Right ventricle myocardium inferior (tissue), 1 donor: ENCODE data around the gene SNX13. TPM values are rescaled to one million over a fixed set of nuclear protein-coding genes. Genes with fewer than 3 reads are reported as not detected.
A peak's percentile ranks its signal among the peaks of the same experiment; 100 is the strongest.
"Not testable (repeated sequence)": the region's sequence is repeated elsewhere in the genome, so short reads cannot be mapped to it uniquely, and the experiment has no call there.

Experiments
- ATAC-seq: fragments of 200-7000 bp; cut with Tn5 transposase; one replicate; pipeline ENCODE4 v1.9.1; 2020; ENCODE audit warnings: mild to moderate bottlenecking, moderate library complexity
- DNase-seq: peaks from one replicate; pipeline ENCODE4 v3.0.0; 2021; ENCODE audit errors: missing footprints
- intact Hi-C: fragments of 100-400 bp; cut with DNase I; formaldehyde crosslinking; loops from one replicate; pipeline ENCODE4 v1.11.0; 2022
- total RNA-seq: library from RNA; stranded (reverse); fragmentation: NEBNext Ultra II Directional; extraction: Animal tissue kit (Norgen Biotek cat#: 25700); gene quantifications from one replicate; pipeline ENCODE4 v1.2.1, GENCODE V29; 2021
- donor health status: DM: no; HTN: yes; CAD: no; lungs with severe emphysema.

SNX13 gene
- total RNA-seq, 1 donor from 2014 or later = 46.7 TPM

GRCh38 chr7:17929647-17930395 lies 10.5 kb downstream of the SNX13 start:
- intact Hi-C loops = no loop called here
- DNase-seq (no peak), ATAC-seq (no peak)

DNA sequence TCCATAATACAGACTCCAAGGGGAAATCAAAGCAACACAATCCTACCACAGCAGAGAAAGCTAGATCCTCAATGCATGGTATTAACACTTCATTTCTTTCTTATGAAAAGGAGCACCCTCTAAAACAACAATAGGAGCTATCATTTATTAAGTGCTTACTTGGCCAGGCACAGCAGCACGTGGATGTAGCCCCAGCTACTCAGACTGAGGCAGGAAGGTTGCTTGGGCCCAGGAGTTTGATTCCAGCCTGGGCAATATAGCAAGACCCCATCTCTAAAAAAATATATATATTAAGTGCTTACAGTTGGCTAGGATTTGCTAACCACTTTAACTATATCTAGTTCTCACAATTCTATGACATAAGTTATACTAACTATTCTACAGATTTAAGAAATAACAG lies 12.2 kb downstream of the SNX13 start:
- peak; percentile 22 for DNase-seq
- intact Hi-C loops = no loop called here
- no peak for ATAC-seq

GRCh38 chr7:17921857-17922416 lies 18.4 kb downstream of the SNX13 start:
- ATAC-seq = peak; percentile 23
- intact Hi-C loops = no loop called here
- DNase-seq = no peak

- ATAC-seq (no peak), DNase-seq (no peak)
- intact Hi-C loops = no loop called here
Observed at GRCh38 chr7:17917842-17918241, 22.5 kb downstream of the SNX13 start.

GRCh38 chr7:17916786-17917185 lies 23.5 kb downstream of the SNX13 start:
- DNase-seq (no peak), ATAC-seq (no peak)
- intact Hi-C loops = no loop called here

DNA sequence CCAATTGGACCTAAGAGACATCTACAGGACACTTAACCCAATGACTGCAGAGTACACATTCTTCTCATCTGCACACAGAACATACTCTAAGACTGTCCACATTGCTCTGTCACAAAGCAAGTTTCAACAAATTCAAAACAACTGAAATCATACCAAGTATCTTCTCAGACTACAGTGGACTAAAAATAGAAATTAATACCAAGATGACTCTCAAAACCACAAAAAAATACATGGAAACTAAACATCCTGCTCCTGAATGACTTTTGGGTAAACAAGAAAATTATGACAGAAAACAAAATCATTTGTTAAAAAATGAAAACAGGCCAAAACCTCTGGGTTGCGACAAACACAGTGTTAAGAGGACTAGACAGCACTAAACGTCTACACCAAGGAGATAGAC lies 24.5 kb downstream of the SNX13 start:
- no peak for DNase-seq
- ATAC-seq = no peak
- intact Hi-C loops = no loop called here

- no peak for ATAC-seq
- no peak for DNase-seq
- intact Hi-C loops = no loop called here
Observed at GRCh38 chr7:17915168-17915567, 25.1 kb downstream of the SNX13 start.

GRCh38 chr7:17913250-17913649 lies 27.0 kb downstream of the SNX13 start:
- ATAC-seq (no peak), DNase-seq (no peak)
- intact Hi-C loops = no loop called here

GRCh38 chr7:17912536-17913235 lies 27.6 kb downstream of the SNX13 start:
- intact Hi-C loops = no loop called here
- DNase-seq = peak; percentile 32
- no peak for ATAC-seq

DNA sequence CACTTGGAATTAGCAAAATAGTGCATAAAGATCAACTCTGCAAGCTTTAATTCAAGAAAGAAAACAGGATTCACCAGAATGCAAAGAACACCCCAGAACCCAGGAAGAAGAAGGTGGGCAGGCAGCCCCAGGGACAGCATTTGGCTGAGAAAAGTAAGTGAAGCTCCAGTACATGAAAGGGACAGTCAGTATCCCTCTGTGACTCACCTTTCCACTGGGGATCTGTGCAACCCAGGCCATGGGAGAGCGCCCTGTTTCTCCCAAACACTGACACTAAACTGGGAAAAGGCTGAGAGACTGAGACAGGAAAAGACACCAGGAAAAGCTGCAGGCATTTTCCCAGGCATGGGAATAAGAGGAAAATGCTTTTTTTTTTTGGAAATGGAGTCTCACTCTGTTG lies 28.2 kb downstream of the SNX13 start:
- ATAC-seq = no peak

DNA sequence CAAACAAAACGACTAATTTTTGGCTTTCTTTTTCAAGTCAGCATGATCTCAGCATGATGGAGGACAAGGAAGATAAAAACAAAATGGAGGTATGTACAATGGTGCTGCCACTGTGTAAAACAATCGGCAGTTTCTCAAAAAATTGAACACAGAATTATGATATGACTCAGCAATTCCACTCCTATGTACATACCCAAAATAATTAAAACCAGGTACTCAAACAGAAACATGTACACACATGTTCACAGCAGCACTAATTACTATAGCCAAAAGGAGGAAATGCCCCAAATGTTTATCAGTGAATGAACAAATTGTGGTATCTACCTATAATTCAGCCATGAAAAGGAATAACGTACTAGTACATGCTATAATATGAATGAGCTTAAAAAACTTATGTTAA lies 29.9 kb downstream of the SNX13 start:
- DNase-seq (no peak), ATAC-seq (no peak)
- intact Hi-C loops = no loop called here

More for the DNA sequence above, 28.2 kb downstream of the SNX13 start:
- DNase-seq = no peak
- intact Hi-C loops = no loop called here

DNA sequence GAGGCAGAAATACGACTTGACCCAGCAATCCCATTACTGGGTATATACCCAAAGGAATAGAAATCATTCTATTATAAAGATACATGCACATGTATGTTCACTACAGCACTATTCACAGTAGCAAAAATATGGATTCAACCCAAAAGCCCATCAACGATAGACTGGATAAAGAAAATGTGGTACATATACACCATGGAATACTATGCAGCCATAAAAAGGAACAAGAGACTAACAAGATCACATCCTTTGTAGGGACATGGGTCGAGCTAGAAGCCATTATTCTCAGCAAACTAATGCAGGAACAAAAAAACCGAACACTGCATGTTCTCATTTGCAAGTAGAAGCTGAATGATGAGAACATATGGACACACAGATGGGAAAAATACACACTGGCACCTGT lies 31.0 kb downstream of the SNX13 start:
- DNase-seq, intact Hi-C loops: not testable (repeated sequence)

DNA sequence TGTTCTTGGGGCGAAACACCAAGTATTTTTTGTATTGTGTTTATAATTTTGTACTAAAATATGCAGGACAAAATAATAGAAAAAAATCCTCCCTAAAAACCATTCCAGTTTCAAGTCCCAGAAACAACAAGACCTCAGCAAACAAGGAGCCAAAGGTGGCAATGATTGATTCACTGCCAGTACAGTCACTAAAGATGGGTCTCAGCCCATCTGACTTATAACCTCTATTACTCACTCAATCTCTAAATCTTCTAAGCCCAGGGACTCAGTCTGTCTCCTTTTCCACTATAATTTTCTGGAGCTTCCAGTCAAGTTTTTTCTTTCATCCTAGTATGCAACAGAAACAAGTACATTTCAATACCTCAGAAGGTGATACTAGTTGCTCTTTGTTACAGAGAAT lies 33.3 kb downstream of the SNX13 start:
- intact Hi-C loops = no loop called here
- ATAC-seq (no peak), DNase-seq (no peak)

More for the DNA sequence above, 31.0 kb downstream of the SNX13 start:
- ATAC-seq = not testable (repeated sequence)

DNA sequence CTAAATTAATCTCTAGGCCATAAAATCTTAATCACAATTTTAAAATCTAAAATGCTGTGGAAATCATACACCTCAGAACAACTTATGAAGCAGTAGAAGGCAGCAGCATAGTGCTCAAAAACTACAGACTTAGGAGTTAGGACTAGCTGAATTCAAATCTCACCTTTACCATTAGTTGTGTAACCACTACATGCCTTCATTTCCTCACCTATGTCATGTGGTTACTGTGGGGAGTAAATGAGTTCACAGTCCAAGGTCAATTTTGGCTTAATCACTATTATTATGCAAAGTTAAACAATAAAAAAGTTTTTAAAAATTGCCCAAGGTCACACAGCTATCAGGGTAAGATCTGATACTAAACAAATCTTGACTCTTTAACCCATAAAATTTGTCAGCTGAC lies 37.0 kb downstream of the SNX13 start:
- DNase-seq (no peak), ATAC-seq (no peak)
- intact Hi-C loops = loop anchor here (5.0 kb wide), 1 partner anchor 34 kb away; no protein-coding TSS in a partner anchor

DNA sequence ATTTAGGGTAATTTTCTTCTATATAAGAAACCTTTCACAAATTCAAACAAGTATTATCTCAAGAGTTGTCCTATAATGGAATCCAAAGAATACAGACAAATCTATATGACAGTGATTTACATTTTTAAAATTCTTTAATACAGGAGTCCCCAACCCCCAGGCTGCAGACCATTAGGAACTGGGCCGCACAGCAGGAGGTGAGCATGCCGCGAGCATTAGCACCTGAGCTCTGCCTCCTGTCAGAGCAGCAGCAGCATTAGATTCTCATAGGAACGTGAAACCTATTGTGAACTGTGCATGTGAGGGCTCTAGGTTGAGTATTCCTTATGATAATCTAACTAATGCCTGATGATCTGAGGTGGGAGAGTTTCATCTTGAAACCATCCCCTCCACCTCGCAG lies 37.7 kb downstream of the SNX13 start:
- intact Hi-C loops = loop anchor here (5.0 kb wide), 1 partner anchor 35 kb away; no protein-coding TSS in a partner anchor
- DNase-seq (no peak), ATAC-seq (no peak)

DNA sequence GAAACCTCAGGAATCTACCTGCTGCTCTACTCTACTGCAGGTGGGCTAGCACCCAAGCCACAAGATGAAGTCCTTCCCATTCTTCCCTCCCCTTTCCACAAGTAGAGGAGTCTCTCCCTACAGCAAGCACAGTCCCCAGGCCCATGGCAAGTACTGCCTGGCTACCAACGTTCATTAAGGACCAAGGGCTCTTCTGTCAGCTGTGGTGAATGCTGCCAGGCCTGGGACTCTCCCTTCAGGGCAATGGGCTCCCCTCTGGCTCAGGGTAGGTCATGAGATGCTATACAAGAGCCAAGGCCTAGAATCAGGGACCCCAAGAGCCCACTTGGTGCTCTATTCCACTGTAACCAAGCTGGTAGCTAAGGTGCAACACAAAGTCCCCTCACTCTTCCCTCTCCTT lies 39.8 kb downstream of the SNX13 start:
- intact Hi-C loops = loop anchor here (5.0 kb wide), 1 partner anchor 37 kb away; no protein-coding TSS in a partner anchor
- no peak for ATAC-seq
- DNase-seq = no peak

DNA sequence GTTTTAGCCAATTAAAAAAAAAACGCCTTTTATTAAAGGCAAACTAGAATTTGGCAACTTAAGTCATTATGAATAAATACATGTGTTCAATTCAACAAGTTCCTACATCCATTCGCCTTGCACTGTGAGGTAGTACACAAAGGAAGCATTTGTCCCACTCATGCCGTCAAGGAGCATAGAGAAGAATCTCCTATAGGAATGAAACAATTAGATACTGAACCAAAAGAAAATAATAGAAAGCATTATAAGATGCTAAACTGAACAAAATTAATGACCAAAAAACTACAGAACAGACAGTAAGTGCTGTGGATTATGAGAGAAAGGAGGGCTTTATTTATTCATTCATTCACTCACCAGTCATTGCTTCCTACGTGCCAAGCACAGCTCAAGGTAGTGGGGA lies 42.2 kb downstream of the SNX13 start:
- no peak for ATAC-seq
- intact Hi-C loops = no loop called here
- no peak for DNase-seq

DNA sequence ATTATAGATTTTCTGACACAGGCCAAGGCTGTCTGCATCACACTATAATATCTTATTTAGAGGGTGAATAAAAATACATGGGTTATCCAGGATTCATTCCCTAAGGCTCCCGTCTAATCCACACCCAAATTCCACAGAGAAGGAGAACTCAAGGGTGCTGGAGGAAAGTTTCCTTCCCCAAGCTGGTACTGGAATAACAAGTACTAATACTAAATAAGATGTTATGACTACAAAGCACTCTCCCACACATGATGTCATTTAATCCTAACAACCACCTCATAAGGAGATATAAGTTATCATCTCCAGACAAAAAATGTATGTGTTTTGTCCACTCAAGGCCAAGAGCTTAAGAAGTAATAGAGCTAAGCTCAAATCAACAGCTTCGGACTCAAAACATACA lies 53.0 kb downstream of the SNX13 start:
- DNase-seq (no peak), ATAC-seq (no peak)
- intact Hi-C loops = no loop called here

DNA sequence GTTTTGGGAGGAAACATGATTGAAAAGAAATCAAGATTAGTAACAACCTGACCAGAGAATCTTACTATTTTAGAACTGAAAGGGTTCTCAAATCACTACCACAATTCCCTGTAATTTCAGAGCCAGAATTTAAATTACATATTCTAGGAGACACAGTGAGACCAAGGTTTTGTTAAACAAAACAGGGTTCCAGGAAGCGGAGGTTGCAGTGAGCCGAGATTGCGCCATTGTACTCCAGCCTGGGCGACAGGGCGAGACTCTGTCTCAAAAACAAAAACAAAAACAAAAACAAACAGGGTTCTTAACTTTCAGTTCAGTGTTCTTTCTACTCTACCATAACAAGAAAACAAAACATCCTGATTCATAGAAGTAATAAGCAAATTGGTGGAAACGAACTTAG lies 57.6 kb downstream of the SNX13 start:
- DNase-seq (no peak), ATAC-seq (no peak)
- intact Hi-C loops = no loop called here

DNA sequence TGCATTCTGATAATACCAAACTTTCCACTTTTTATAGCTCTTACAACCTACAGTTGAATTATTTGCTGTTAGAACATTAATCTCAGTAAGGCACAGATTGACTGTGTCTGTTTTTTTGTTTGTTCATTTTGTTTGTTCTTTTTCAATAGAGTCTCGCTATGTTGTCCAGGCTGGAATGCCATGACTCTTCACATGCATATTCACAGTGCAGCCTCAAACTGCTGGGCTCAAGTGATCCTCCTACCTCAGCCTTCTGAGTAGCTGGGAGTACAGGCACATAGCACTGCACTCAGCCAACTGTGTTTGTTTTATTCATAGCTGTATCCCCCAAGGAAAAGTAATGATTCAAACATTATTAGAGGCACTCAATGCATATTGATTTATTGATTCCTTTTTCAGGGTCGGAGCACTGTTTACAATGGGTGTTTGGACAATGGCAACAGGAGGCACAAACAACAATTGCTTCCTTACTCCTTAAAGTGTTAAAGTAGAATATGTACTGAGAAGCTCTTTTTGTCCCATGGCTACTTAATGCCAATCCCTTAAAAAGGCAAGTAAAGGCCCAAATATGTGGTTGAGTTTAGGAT lies 61.1 kb downstream of the SNX13 start:
- DNase-seq (no peak), ATAC-seq (no peak)
- intact Hi-C loops = no loop called here
